C1 segment of cervical spinal cord (tissue), 14 donors: ENCODE measurements around the gene SLC44A5.
"Not testable (repeated sequence)": the region's sequence is repeated elsewhere in the genome, so short reads cannot be mapped to it uniquely, and the experiment has no call there.

ENCODE experiments used
- DNase-seq, 14 donors: peaks; one replicate each; lab custom pipeline; 2025; lab: John Stamatoyannopoulos, UW

SLC44A5 gene

GRCh38 chr1:75274920-75275506 lies 335.9 kb downstream of the SLC44A5 start:
- DNase-seq, result no peak

- DNase-seq, result no peak
Measured at GRCh38 chr1:75273110-75273509, 337.8 kb downstream of the SLC44A5 start.

- no peak for DNase-seq
Measured at GRCh38 chr1:75265792-75266191, 345.1 kb downstream of the SLC44A5 start.

- no peak for DNase-seq
Measured at GRCh38 chr1:75264112-75264511, 346.8 kb downstream of the SLC44A5 start.

GRCh38 chr1:75263616-75264015 lies 347.3 kb downstream of the SLC44A5 start:
- DNase-seq, result not testable (repeated sequence)

GRCh38 chr1:75261946-75262345 lies 349.0 kb downstream of the SLC44A5 start:
- DNase-seq, result not testable (repeated sequence)

GRCh38 chr1:75258351-75258750 lies 352.6 kb downstream of the SLC44A5 start:
- no peak for DNase-seq

GRCh38 chr1:75257424-75257823 lies 353.5 kb downstream of the SLC44A5 start:
- DNase-seq, result no peak

- DNase-seq, result not testable (repeated sequence)
Measured at GRCh38 chr1:75250114-75250513, 360.8 kb downstream of the SLC44A5 start.

- DNase-seq, result no peak
Measured at GRCh38 chr1:75245239-75245638, 365.7 kb downstream of the SLC44A5 start.

- DNase-seq, result no peak
Measured at GRCh38 chr1:75243124-75243523, 367.8 kb downstream of the SLC44A5 start.

- DNase-seq, result no peak
Measured at GRCh38 chr1:75237316-75237715, 373.6 kb downstream of the SLC44A5 start.

GRCh38 chr1:75234562-75234961 lies 376.4 kb downstream of the SLC44A5 start:
- no peak for DNase-seq

- no peak for DNase-seq
Measured at GRCh38 chr1:75233302-75233929, 377.5 kb downstream of the SLC44A5 start.

GRCh38 chr1:75220072-75220471 lies 390.8 kb downstream of the SLC44A5 start:
- no peak for DNase-seq

GRCh38 chr1:75214017-75214416 lies 396.9 kb downstream of the SLC44A5 start:
- no peak for DNase-seq

GRCh38 chr1:75211648-75212047 lies 399.3 kb downstream of the SLC44A5 start:
- no peak for DNase-seq

GRCh38 chr1:75208862-75209261 lies 402.1 kb downstream of the SLC44A5 start:
- no peak for DNase-seq

GRCh38 chr1:75203415-75204277 lies 407.3 kb downstream of the SLC44A5 start:
- peak in 1 of 14 donors; percentile 5 for DNase-seq

- DNase-seq, result no peak
Measured at GRCh38 chr1:75202751-75203150, 408.2 kb downstream of the SLC44A5 start.

- no peak for DNase-seq
Measured at GRCh38 chr1:75198761-75199160, 412.2 kb downstream of the SLC44A5 start.

- no peak for DNase-seq
Measured at GRCh38 chr1:75198163-75198562, 412.8 kb downstream of the SLC44A5 start.

GRCh38 chr1:75188892-75189291 lies 422.0 kb downstream of the SLC44A5 start:
- DNase-seq, result no peak
